Measurements from ENCODE around the gene GPR137C.

Gene GPR137C

GRCh38 chr14:52552063-52552988, at the start of gene GPR137C, which contains the start of gene TXNDC16:
Gene GPR137C (plus strand): TSS chr14:52552836. CDS start chr14:52553148, 312 bp downstream.
Gene TXNDC16 (minus strand): TSS chr14:52552505. CDS start chr14:52543557, 8,948 bp downstream.
- TF ChIP-seq CTCF (IDR thresholded peaks at IDR 0.05), result no peak
- Histone ChIP-seq H3K27me3 (ENCODE audit: control insufficient read depth, insufficient read depth, low read length) (no peaks in the 10 kb centered on the region), H3K36me3 (ENCODE audit: control insufficient read depth, insufficient read depth, low read length) (no peaks in the 10 kb centered on the region), H3K79me2 (peaks cover 11% of the 10 kb centered on the region), H3K9ac (peak within 1 kb of the TSS; percentile 34), H2AFZ (peak within 1 kb of the TSS; percentile 98), H3K4me2 (ENCODE audit: low read length) (peak within 1 kb of the TSS; percentile 89), H3K27ac (peak within 1 kb of the TSS; percentile 82), H3K9me3 (ENCODE audit: control insufficient read depth, low read length) (no peaks in the 10 kb centered on the region), H3K4me1 (peaks cover 4% of the 10 kb centered on the region), H3K4me3 (ENCODE audit: low read depth, low read length) (peak within 1 kb of the TSS; percentile 78)

GRCh38 chr14:52513249-52513648, 39.4 kb upstream of the GPR137C start:
- H3K9me3 ChIP-seq (ENCODE audit: control insufficient read depth, low read length), result no peaks in the 10 kb centered on the region

GRCh38 chr14:52514046-52514811, 38.4 kb upstream of the GPR137C start:
- no peaks in the 10 kb centered on the region for H3K36me3 ChIP-seq (ENCODE audit: control insufficient read depth, insufficient read depth, low read length)
- no peak for TF ChIP-seq CTCF (IDR thresholded peaks at IDR 0.05)
- no peaks in the 10 kb centered on the region for H3K79me2 ChIP-seq

More at GRCh38 chr14:52513249-52513648, 39.4 kb upstream of the GPR137C start:
- Histone ChIP-seq H3K36me3 (ENCODE audit: control insufficient read depth, insufficient read depth, low read length) (no peaks in the 10 kb centered on the region), H3K4me1 (no peaks in the 10 kb centered on the region), H2AFZ (no peak overlapping the region), H3K4me2 (ENCODE audit: low read length) (no peak overlapping the region), H3K27me3 (ENCODE audit: control insufficient read depth, insufficient read depth, low read length) (no peaks in the 10 kb centered on the region), H3K79me2 (no peaks in the 10 kb centered on the region), H3K4me3 (ENCODE audit: low read depth, low read length) (no peak overlapping the region), H3K27ac (no peak overlapping the region), H3K9ac (no peak overlapping the region)
- TF ChIP-seq CTCF (IDR thresholded peaks at IDR 0.05), result no peak

GRCh38 chr14:52522033-52522432, 30.6 kb upstream of the GPR137C start:
- peaks cover 8% of the 10 kb centered on the region for H3K4me1 ChIP-seq
- no peak for TF ChIP-seq CTCF (IDR thresholded peaks at IDR 0.05)
- no peak overlapping the region for H3K27ac ChIP-seq
- no peak overlapping the region for H3K4me2 ChIP-seq (ENCODE audit: low read length)
- H3K4me3 ChIP-seq (ENCODE audit: low read depth, low read length), result no peak overlapping the region
- H3K36me3 ChIP-seq (ENCODE audit: control insufficient read depth, insufficient read depth, low read length), result no peaks in the 10 kb centered on the region
- H3K9me3 ChIP-seq (ENCODE audit: control insufficient read depth, low read length), result no peaks in the 10 kb centered on the region
- no peaks in the 10 kb centered on the region for H3K79me2 ChIP-seq
- H3K27me3 ChIP-seq (ENCODE audit: control insufficient read depth, insufficient read depth, low read length), result no peaks in the 10 kb centered on the region
- H2AFZ ChIP-seq, result peak overlapping the region; percentile 45
- H3K9ac ChIP-seq, result no peak overlapping the region

More at GRCh38 chr14:52514046-52514811, 38.4 kb upstream of the GPR137C start:
- Histone ChIP-seq H3K27ac (no peak overlapping the region), H3K9ac (no peak overlapping the region), H2AFZ (no peak overlapping the region), H3K4me2 (ENCODE audit: low read length) (no peak overlapping the region), H3K27me3 (ENCODE audit: control insufficient read depth, insufficient read depth, low read length) (no peaks in the 10 kb centered on the region), H3K9me3 (ENCODE audit: control insufficient read depth, low read length) (no peaks in the 10 kb centered on the region), H3K4me3 (ENCODE audit: low read depth, low read length) (no peak overlapping the region), H3K4me1 (no peaks in the 10 kb centered on the region)
